ENCODE measurements around the gene NOTCH2.
"Not testable (repeated sequence)": the region's sequence is repeated elsewhere in the genome, so short reads cannot be mapped to it uniquely, and the experiment has no call there.

- TF ChIP-seq, protein P1, sequence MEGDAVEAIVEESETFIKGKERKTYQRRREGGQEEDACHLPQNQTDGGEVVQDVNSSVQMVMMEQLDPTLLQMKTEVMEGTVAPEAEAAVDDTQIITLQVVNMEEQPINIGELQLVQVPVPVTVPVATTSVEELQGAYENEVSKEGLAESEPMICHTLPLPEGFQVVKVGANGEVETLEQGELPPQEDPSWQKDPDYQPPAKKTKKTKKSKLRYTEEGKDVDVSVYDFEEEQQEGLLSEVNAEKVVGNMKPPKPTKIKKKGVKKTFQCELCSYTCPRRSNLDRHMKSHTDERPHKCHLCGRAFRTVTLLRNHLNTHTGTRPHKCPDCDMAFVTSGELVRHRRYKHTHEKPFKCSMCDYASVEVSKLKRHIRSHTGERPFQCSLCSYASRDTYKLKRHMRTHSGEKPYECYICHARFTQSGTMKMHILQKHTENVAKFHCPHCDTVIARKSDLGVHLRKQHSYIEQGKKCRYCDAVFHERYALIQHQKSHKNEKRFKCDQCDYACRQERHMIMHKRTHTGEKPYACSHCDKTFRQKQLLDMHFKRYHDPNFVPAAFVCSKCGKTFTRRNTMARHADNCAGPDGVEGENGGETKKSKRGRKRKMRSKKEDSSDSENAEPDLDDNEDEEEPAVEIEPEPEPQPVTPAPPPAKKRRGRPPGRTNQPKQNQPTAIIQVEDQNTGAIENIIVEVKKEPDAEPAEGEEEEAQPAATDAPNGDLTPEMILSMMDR (IDR thresholded peaks at IDR 0.05; ENCODE audit: low read length) = not testable (repeated sequence)
- TF ChIP-seq EZH2phosphoT487 (IDR thresholded peaks at IDR 0.05; ENCODE audit: low read length); EZH2 (optimal IDR thresholded peaks at IDR 0.05; ENCODE audit: low read depth, low read length): not testable (repeated sequence)
Observed at GRCh38 chr1:120068683-120069066, 787 bp downstream of the NOTCH2 start.
